Adrenal gland (tissue), 12 donors: ENCODE results near the gene CDK17. TPM values are rescaled to one million over a fixed set of nuclear protein-coding genes. Genes with fewer than 3 reads are reported as not detected.
A peak's percentile ranks its signal among the peaks of the same experiment; 100 is the strongest.
"Not testable (repeated sequence)": the region's sequence is repeated elsewhere in the genome, so short reads cannot be mapped to it uniquely, and the experiment has no call there.

Experiments used
- DNase-seq, 7 donors: peaks; one replicate each; pipeline ENCODE4 v3.0.0-alpha.2; 2019 to 2020
- H3K27ac ChIP-seq, 5 donors: fragments of 200-600 bp; sonication (generic) in 4 of 5; 1 replicate in 3 of 5; 2 replicates in 2 of 5; pipeline versions ENCODE4 v1.5.1 to v1.8.0; 2016 to 2020; ENCODE audit warnings: mild to moderate bottlenecking in 1 of 5
- H3K27me3 ChIP-seq: fragments of 200-600 bp; 2 replicates; pipeline ENCODE4 v1.8.0; 2021
- H3K36me3 ChIP-seq, 2 donors: fragments of 200-600 bp; replicated peaks in 1 of 2; 1 replicate in 1 of 2; 2 replicates in 1 of 2; pipeline versions ENCODE4 v1.5.1 to v1.8.0; 2018 to 2022
- H3K4me1 ChIP-seq, 2 donors: fragments of 200-600 bp; replicated peaks in 1 of 2; 1 replicate in 1 of 2; 2 replicates in 1 of 2; pipeline versions ENCODE4 v1.5.1 to v1.8.0; 2018 to 2021
- H3K4me3 ChIP-seq, 4 donors: fragments of 200-600 bp; sonication (generic) in 3 of 4; one replicate each; pipeline ENCODE4 v1.5.1; 2016 to 2018
- H3K9me3 ChIP-seq, 3 donors: fragments of 200-600 bp; sonication (generic) in 1 of 3; replicated peaks in 1 of 3; 1 replicate in 2 of 3; 2 replicates in 1 of 3; pipeline versions ENCODE4 v1.5.1 to v1.8.0; 2016 to 2021
- POLR2A ChIP-seq, 2 donors: fragments of 450-650 bp; IDR thresholded peaks; one replicate each; pipeline ENCODE4 v1.6.1; 2017; ENCODE audit warnings: antibody characterized with exemption in 2 of 2, mild to moderate bottlenecking in 2 of 2, moderate library complexity in 1 of 2
- WGBS, 4 donors: extraction: QIAGEN DNeasy Blood & Tissue Kit in 2 of 4; methylation state at CpG; one replicate each; pipeline versions ENCODE4 v1.1.5 to v1.1.7; 2013 to 2017; 5-methylcytosine and 5-hydroxymethylcytosine counted together
- intact Hi-C, 2 donors: fragments of 100-400 bp; cut with DNase I; formaldehyde crosslinking; loops; one replicate each; pipeline versions ENCODE4 v1.14.1 to v1.15.0; 2022 to 2023
- polyA plus RNA-seq, 3 donors: library from polyadenylated mRNA; stranded (reverse); fragments of 200-250 nt in 2 of 3; fragments of 350-450 nt in 1 of 3; fragmentation: Illumina TruSeq in 1 of 3; extraction: RNeasy Lipid Tissue Mini Kit (QIAGEN cat#74804) in 1 of 3; gene quantifications; one replicate each; pipeline ENCODE4 v1.2.3, GENCODE V29; 2013 to 2014
- total RNA-seq, 9 donors: library from RNA; depleted of rRNA in 4 of 9; stranded (reverse); fragments of >200 nt in 4 of 9; fragments of 120-200 nt in 1 of 9; fragmentation: NEBNext Ultra II Directional in 1 of 9; extraction: Animal tissue kit (Norgen Biotek cat#: 25700) in 1 of 9; gene quantifications; one replicate each; pipeline versions ENCODE4 v1.1.0 to v1.2.4, GENCODE V29; 2013 to 2023
- TF ChIP-seq, protein P1 (sequence below), 6 experiments: fragments of 450-650 bp in 4 of 6; fragments of 200-600 bp in 2 of 6; sonication (generic) in 1 of 6; IDR thresholded peaks; 1 replicate in 5 of 6; 2 replicates in 1 of 6; pipeline versions ENCODE4 v1.5.1 to v1.8.0; 2016 to 2021; ENCODE audit warnings: antibody characterized with exemption in 6 of 6, mild to moderate bottlenecking in 2 of 6, moderate library complexity in 1 of 6
- donor health status: healthy with polysubstance abuse.
- donor health status: Bipolar disorder and iron deficiency.
- donor health status: DM: yes; HTN: yes; CAD: no.
- donor health status: DM: no; HTN: no; CAD: no.
- donor health status: DM: no; HTN: no; CAD: no.
- donor health status: DM: yes; HTN: yes; CAD: no.

The CDK17 gene
- total and polyA plus RNA-seq, 12 donors, result 8.0 to 52.6 (median 21.1) TPM

DNA sequence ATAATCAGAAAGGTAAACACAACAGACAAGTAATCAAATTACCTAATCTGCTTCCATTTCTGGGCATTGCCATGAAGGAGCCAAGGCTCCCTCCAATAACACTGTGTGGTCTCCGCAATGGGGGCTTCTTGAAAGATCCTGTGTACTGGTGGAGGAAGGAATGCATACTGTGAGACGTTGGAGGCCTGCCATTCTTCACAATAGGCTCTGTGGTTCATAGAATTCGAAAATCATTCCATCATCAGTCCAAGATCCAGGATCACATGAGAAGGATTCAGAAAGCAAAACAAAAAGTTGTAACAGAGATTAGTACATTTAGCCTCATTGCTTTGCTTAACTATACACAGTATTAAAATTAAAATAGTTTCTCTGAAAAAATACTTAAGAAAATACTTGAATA lies 76.3 kb downstream of the CDK17 start:
- Histone ChIP-seq H3K36me3 (no peaks in the 10 kb centered on the region), H3K4me3 (no peak overlapping the region), H3K27ac (no peak overlapping the region), H3K4me1 (no peaks in the 10 kb centered on the region), H3K9me3 (no peaks in the 10 kb centered on the region), H3K27me3 (no peaks in the 10 kb centered on the region)
- whole genome bisulfite sequencing, 4 donors, result 82 to 88% (median 87%) methylated on average over 3 of the region's 3 CpGs
- no peak for DNase-seq
- TF ChIP-seq, protein P1, sequence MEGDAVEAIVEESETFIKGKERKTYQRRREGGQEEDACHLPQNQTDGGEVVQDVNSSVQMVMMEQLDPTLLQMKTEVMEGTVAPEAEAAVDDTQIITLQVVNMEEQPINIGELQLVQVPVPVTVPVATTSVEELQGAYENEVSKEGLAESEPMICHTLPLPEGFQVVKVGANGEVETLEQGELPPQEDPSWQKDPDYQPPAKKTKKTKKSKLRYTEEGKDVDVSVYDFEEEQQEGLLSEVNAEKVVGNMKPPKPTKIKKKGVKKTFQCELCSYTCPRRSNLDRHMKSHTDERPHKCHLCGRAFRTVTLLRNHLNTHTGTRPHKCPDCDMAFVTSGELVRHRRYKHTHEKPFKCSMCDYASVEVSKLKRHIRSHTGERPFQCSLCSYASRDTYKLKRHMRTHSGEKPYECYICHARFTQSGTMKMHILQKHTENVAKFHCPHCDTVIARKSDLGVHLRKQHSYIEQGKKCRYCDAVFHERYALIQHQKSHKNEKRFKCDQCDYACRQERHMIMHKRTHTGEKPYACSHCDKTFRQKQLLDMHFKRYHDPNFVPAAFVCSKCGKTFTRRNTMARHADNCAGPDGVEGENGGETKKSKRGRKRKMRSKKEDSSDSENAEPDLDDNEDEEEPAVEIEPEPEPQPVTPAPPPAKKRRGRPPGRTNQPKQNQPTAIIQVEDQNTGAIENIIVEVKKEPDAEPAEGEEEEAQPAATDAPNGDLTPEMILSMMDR (IDR thresholded peaks at IDR 0.05), result no peak
- no peak for TF ChIP-seq POLR2A (IDR thresholded peaks at IDR 0.05)
- intact Hi-C loops, result no loop called here

DNA sequence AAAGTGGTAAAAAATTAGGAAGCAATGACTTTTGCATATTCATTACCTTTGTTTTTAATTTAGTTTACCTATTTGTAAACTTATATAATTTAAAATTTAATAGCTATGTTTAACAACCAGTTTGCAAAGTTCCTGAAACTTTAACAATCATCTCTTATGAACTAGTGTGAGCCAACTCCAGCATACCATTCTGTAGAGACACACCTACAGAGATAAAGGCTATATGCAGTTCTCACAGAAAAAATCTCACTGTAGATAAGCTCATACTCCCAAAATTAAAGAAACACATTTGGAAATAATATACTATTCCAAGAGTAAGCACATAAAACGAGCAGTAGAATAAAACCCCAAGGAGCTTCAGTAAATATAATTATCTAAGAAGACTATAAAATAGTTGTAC lies 77.5 kb downstream of the CDK17 start:
- no peak for DNase-seq
- Histone ChIP-seq H3K4me3 (no peak overlapping the region), H3K36me3 (no peaks in the 10 kb centered on the region), H3K4me1 (no peaks in the 10 kb centered on the region), H3K27me3 (no peaks in the 10 kb centered on the region), H3K27ac (no peak overlapping the region), H3K9me3 (no peaks in the 10 kb centered on the region)
- intact Hi-C loops, result no loop called here
- WGBS, 4 donors, result 90 to 100% (median 91%) methylated on average over 1 of the region's 1 CpG
- no peak for TF ChIP-seq POLR2A (IDR thresholded peaks at IDR 0.05)
- TF ChIP-seq, protein P1 (IDR thresholded peaks at IDR 0.05), result no peak

DNA sequence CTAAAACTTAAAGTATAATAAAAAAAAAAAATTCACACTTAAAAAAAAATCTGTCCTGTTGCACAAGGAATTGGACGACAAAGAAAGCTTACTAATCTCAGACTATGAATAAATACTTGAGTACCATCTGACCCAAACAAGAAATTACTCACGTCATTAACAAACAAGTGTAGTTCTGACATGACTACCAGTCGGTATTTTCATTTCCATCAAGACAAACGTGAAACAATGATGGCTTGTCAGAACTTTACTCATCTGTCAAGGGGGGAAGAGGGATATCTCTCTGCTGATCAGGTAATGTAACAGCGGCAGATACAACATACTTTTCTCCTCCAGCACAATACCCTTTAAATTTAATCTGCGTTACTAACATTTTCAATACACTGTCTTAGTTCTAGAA lies 78.3 kb downstream of the CDK17 start:
- intact Hi-C loops, result no loop called here
- Histone ChIP-seq H3K27me3 (no peaks in the 10 kb centered on the region), H3K4me1 (no peaks in the 10 kb centered on the region), H3K4me3 (no peak overlapping the region), H3K36me3 (no peaks in the 10 kb centered on the region), H3K27ac (no peak overlapping the region), H3K9me3 (no peaks in the 10 kb centered on the region)
- WGBS, 4 donors, result 87 to 90% (median 88%) methylated on average over 6 of the region's 6 CpGs
- no peak for TF ChIP-seq POLR2A (IDR thresholded peaks at IDR 0.05)
- TF ChIP-seq, protein P1 (IDR thresholded peaks at IDR 0.05), result no peak
- DNase-seq, result no peak

DNA sequence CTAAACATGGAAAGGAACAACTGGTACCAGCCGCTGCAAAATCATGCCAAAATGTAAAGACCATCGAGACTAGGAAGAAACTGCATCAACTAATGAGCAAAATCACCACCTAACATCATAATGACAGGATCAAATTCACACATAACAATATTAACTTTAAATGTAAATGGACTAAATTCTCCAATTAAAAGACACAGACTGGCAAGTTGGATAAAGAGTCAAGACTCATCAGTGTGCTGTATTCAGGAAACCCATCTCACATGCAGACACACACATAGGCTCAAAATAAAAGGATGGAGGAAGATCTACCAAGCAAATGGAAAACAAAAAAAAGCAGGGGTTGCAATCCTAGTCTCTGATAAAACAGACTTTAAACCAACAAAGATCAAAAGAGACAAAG lies 82.4 kb downstream of the CDK17 start:
- H3K4me3 ChIP-seq, H3K27me3 ChIP-seq, H3K9me3 ChIP-seq, DNase-seq, H3K27ac ChIP-seq, H3K36me3 ChIP-seq, intact Hi-C loops: not testable (repeated sequence)
- peaks cover 0 to 12% of the 10 kb centered on the region in 2 donors for H3K4me1 ChIP-seq
- 88 to 100% (median 96%) methylated on average over 2 of the region's 2 CpGs for WGBS, 4 donors

DNA sequence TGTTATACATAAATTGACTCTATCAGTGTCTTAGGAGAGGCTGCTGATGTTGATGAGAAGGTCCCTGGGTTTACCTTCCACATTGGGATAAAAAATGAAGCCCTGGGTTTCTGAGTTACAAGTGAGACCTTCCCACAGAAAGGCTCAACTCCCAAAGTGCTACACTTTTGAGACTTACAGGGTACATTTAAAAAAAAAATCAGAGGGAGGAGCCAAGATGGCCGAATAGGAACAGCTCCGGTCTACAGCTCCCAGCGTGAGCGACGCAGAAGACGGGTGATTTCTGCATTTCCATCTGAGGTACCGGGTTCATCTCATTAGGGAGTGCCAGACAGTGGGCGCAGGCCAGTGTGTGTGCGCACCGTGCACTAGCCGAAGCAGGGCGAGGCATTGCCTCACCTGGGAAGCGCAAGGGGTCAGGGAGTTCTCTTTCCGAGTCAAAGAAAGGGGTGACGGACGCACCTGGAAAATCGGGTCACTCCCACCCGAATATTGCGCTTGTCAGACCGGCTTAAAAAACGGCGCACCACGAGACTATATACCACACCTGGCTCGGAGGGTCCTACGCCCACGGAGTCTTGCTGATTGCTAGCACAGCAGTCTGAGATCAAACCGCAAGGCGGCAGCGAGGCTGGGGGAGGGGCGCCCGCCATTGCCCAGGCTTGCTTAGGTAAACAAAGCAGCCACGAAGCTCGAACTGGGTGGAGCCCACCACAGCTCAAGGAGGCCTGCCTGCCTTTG lies 84.3 kb downstream of the CDK17 start:
- peak overlapping the region in 1 of 4 donors; percentile 29 for H3K4me3 ChIP-seq
- 69 to 86% (median 79%) methylated on average over 16 to 33 of the region's 33 CpGs for WGBS, 4 donors
- H3K27me3 ChIP-seq, H3K27ac ChIP-seq, intact Hi-C loops, DNase-seq, H3K36me3 ChIP-seq, H3K9me3 ChIP-seq: not testable (repeated sequence)
- peaks cover 0 to 12% of the 10 kb centered on the region in 2 donors for H3K4me1 ChIP-seq
